Tibial artery (tissue), 4 donors: ENCODE data around the gene TIGD3.

Experiments
- DNase-seq, 2 donors: peaks; one replicate each; pipeline ENCODE4 v3.0.0-alpha.2; 2019
- H3K27ac ChIP-seq, 2 donors: fragments of 200-600 bp; sonication (generic) in 1 of 2; 1 replicate in 1 of 2; 2 replicates in 1 of 2; pipeline ENCODE4 v1.5.1; 2018 to 2019; ENCODE audit warnings: mild to moderate bottlenecking in 1 of 2
- H3K27me3 ChIP-seq, 2 donors: fragments of 200-600 bp; sonication (generic) in 1 of 2; one replicate each; pipeline versions ENCODE4 v1.5.1 to v1.6.0; 2016 to 2019
- H3K36me3 ChIP-seq, 3 donors: fragments of 200-600 bp; sonication (generic) in 2 of 3; one replicate each; pipeline ENCODE4 v1.5.1; 2016 to 2019; ENCODE audit warnings: mild to moderate bottlenecking in 2 of 3
- H3K4me1 ChIP-seq, 4 donors: fragments of 200-600 bp; sonication (generic) in 2 of 4; 1 replicate in 3 of 4; 2 replicates in 1 of 4; pipeline ENCODE4 v1.5.1; 2016 to 2019
- H3K4me3 ChIP-seq, 2 donors: fragments of 200-600 bp; sonication (generic) in 1 of 2; 1 replicate in 1 of 2; 2 replicates in 1 of 2; pipeline ENCODE4 v1.5.1; 2018 to 2019; ENCODE audit warnings: mild to moderate bottlenecking in 2 of 2
- H3K9me3 ChIP-seq, 3 donors: fragments of 200-600 bp; sonication (generic) in 1 of 3; one replicate each; pipeline ENCODE4 v1.5.1; 2016 to 2019
- intact Hi-C: fragments of 100-400 bp; cut with DNase I; formaldehyde crosslinking; loops from one replicate; pipeline ENCODE4 v1.15.0; 2023; ENCODE audit warnings: low total_unique reads
- TF ChIP-seq, protein P1 (sequence below), 2 experiments: fragments of 200-600 bp in 1 of 2; fragments of 450-650 bp in 1 of 2; IDR thresholded peaks; one replicate each; pipeline ENCODE4 v1.5.1; 2017 to 2019; ENCODE audit warnings: antibody characterized with exemption in 2 of 2, mild to moderate bottlenecking in 1 of 2, moderate library complexity in 1 of 2

Gene TIGD3

DNA sequence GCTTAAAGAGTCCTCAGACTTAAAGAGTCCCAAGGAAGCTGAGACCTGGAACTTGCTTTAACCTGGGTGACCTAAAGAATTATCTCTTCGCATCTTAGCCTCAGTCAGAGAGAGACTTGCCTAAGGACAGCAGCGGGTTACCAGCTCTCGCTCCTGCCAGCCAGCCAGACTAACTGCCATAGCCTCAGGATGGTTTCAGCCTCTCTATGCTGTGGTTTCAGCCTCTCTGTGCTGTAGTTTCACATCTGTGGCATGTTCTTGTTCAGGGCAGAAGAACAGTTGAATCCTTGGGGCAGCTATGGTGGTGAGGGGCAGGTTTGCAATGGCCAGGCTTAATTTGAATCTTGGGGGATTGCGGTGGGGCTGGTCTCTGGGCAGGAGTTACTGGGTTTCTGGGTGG is 34.2 kb downstream of the TIGD3 start:
- H3K4me3 ChIP-seq, result no peak overlapping the region
- H3K27me3 ChIP-seq, result no peaks in the 10 kb centered on the region
- peaks cover 0 to 77% (median 51%) of the 10 kb centered on the region in 4 donors for H3K4me1 ChIP-seq
- DNase-seq, result no peak
- TF ChIP-seq, protein P1, sequence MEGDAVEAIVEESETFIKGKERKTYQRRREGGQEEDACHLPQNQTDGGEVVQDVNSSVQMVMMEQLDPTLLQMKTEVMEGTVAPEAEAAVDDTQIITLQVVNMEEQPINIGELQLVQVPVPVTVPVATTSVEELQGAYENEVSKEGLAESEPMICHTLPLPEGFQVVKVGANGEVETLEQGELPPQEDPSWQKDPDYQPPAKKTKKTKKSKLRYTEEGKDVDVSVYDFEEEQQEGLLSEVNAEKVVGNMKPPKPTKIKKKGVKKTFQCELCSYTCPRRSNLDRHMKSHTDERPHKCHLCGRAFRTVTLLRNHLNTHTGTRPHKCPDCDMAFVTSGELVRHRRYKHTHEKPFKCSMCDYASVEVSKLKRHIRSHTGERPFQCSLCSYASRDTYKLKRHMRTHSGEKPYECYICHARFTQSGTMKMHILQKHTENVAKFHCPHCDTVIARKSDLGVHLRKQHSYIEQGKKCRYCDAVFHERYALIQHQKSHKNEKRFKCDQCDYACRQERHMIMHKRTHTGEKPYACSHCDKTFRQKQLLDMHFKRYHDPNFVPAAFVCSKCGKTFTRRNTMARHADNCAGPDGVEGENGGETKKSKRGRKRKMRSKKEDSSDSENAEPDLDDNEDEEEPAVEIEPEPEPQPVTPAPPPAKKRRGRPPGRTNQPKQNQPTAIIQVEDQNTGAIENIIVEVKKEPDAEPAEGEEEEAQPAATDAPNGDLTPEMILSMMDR (IDR thresholded peaks at IDR 0.05), result no peak
- intact Hi-C loops, result no loop called here
- H3K36me3 ChIP-seq, result peaks cover 0 to 32% (median 9%) of the 10 kb centered on the region in 3 donors
- no peaks in the 10 kb centered on the region for H3K9me3 ChIP-seq
- no peak overlapping the region for H3K27ac ChIP-seq

DNA sequence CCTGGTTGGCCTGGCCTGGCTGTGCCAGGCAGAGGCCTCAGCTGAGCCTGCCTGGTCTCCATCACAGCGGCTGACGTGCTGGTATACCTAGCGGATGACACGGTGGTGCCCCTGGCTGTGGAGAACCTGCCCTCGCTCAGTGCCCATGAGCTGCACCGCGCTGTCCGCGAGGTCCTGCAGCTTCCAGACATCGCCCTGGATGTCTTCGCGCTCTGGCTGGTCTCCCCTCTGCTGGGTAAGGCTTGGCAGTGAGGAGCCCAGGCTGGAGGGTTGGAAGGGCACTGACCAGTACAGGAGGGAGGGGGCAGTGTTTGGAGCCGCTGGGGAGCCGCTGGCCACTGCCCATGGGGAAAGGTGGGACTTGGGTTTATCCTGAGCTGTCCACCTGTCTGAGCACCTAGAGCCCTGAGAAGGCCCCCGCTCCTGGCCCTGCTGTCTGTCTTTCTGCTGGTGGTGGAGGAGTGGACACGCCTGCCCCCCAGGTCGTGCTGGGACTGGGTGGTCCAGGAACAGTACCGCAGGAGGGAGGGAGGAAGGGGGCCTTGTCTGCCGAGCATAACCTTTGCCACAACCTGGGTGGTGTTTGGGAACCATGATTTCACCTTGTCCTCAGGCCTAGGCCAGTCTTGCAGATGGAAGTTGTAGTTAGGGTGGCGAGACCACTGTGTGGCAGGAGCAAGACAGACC is 34.9 kb downstream of the TIGD3 start:
- H3K27ac ChIP-seq, result peak overlapping the region; percentile 50 to 64
- peaks cover 0 to 39% (median 16%) of the 10 kb centered on the region in 3 donors for H3K36me3 ChIP-seq
- H3K27me3 ChIP-seq, result no peaks in the 10 kb centered on the region
- peaks cover 0 to 71% (median 48%) of the 10 kb centered on the region in 4 donors for H3K4me1 ChIP-seq
- TF ChIP-seq, protein P1 (IDR thresholded peaks at IDR 0.05), result no peak
- H3K9me3 ChIP-seq, result no peaks in the 10 kb centered on the region
- intact Hi-C loops, result no loop called here
- no peak overlapping the region for H3K4me3 ChIP-seq
- no peak for DNase-seq

DNA sequence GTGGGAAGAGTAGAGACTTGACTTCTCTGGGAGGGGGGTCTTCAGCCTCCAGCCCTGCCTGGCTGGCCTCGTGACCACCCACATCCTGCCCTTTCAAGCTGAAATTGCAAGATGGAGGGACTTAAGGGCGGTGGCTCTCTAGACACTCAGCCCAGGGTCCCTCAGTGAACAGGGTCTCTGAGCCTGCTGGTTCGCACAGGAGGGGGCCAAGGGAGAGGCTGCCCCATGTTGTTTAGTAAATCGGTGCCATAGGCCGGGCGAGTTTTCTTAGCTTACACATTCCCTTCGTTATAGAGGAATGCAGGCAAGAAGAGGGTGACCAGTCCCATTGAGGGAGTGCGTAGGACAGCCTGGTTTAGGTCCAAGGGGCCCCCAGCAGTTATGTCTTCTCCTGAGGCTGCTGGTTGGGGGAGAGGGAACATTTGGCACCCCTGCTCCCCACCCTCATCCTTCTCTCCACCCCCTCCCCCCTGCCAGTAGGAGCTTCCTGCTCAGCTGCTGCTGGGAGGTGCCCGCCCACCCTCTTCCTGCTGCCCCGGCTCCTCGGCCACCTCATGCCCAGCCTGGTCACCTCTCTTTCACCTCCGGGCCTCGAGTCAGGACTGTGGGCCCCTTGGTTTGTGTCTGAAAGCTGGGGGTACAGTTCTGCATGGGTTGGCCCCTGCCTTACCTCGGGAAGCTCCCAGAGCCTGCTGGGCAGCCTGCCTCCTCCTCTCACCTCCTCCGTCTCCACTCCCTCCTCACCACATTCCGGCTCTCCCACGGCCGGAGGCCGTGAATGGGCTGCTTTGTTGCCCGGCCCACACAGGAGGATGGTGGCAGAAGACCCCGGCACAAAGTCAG is 35.8 kb downstream of the TIGD3 start:
- H3K36me3 ChIP-seq, result peaks cover 0 to 48% (median 25%) of the 10 kb centered on the region in 3 donors
- no peaks in the 10 kb centered on the region for H3K27me3 ChIP-seq
- peaks cover 0 to 66% (median 47%) of the 10 kb centered on the region in 4 donors for H3K4me1 ChIP-seq
- no peaks in the 10 kb centered on the region for H3K9me3 ChIP-seq
- TF ChIP-seq, protein P1 (IDR thresholded peaks at IDR 0.05), result no peak
- H3K4me3 ChIP-seq, result peak overlapping the region in 1 of 2 donors; percentile 11
- intact Hi-C loops, result loop anchor here (2.0 kb wide), 1 partner anchor 18 kb away; no protein-coding TSS in a partner anchor
- H3K27ac ChIP-seq, result peak overlapping the region; percentile 50 to 64
- no peak for DNase-seq

DNA sequence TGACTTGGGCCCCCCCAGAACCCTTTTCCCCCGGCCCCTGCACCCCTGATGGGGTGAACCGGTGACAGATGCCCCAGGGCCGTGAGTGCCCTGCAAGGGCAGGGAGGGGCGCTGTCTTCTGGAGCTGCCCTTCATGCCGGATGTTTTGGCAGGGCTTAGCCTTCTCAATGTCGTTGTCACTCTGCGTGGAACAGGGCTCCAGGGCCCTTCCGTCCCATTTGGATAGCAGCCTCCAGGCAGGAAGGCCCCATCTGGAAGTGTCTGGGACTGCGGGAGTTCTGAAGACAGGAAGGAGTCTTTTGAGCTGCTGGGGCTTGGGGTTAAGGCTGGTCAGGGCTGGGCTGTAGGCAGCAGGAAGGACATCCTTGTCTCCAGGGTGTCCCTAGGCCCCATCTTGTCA is 36.4 kb downstream of the TIGD3 start:
- TF ChIP-seq, protein P1 (IDR thresholded peaks at IDR 0.05), result no peak
- Histone ChIP-seq H3K27ac (peak overlapping the region; percentile 50 to 64), H3K4me1 (peaks cover 0 to 66% (median 43%) of the 10 kb centered on the region in 4 donors), H3K4me3 (peak overlapping the region in 1 of 2 donors; percentile 11), H3K36me3 (peaks cover 0 to 54% (median 31%) of the 10 kb centered on the region in 3 donors), H3K9me3 (no peaks in the 10 kb centered on the region), H3K27me3 (no peaks in the 10 kb centered on the region)
- DNase-seq, result no peak
- intact Hi-C loops, result loop anchor here (2.0 kb wide), 1 partner anchor 18 kb away; no protein-coding TSS in a partner anchor

DNA sequence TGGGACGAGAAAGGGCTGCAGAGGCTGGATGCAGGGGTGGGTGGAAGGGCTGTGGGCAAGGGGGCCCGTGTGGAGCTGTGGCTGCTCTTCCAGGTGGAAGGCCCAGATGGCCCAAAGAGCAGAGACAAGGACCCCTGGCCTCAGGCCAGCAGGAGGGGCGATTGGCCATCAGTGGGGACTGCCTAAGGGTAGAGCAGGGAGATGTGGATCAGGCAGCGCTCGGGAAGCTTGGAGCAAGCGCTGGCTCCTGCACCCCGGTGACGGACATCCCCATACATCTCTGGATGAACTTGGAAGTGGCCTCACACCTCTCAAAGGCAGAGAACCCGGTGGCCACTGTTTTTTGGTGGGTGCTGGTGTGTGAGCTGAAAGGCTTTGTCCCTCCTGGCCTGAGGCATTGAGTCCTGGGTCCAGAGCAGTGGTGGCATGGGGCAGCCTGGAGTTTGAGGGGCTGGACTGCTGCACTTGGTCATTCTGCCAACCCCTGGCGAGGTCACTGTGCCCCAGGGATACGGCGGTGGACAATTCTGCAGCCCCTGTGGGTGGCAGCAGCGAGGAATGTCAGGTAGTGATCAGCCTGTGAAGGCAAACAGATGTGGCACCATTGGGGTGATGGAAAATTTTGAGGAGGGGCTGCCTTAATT is 37.8 kb downstream of the TIGD3 start:
- Histone ChIP-seq H3K27ac (no peak overlapping the region), H3K36me3 (peaks cover 9 to 67% (median 44%) of the 10 kb centered on the region in 3 donors)
- DNase-seq, result no peak

More for the DNA sequence above, 37.8 kb downstream of the TIGD3 start:
- intact Hi-C loops, result no loop called here
- H3K27me3 ChIP-seq, result no peaks in the 10 kb centered on the region
- no peaks in the 10 kb centered on the region for H3K9me3 ChIP-seq
- no peak overlapping the region for H3K4me3 ChIP-seq
- TF ChIP-seq, protein P1 (IDR thresholded peaks at IDR 0.05), result no peak
- H3K4me1 ChIP-seq, result peaks cover 0 to 61% (median 36%) of the 10 kb centered on the region in 4 donors
